ENCODE measurements around the gene ZFP42. TPM values are rescaled to one million over a fixed set of nuclear protein-coding genes. Genes with fewer than 3 reads are reported as not detected.

Gene ZFP42
- total RNA-seq = 8.8 and 9.1 TPM in 2 replicates

- Histone ChIP-seq H3K4me3 (ENCODE audit: low read depth, low read length) (peak within 1 kb of the TSS; percentile 24), H3K36me3 (ENCODE audit: control insufficient read depth, insufficient read depth, low read length) (no peaks in the 10 kb centered on the region), H3K27me3 (ENCODE audit: control insufficient read depth, insufficient read depth, low read length) (no peaks in the 10 kb centered on the region)
- no peak for DNase-seq (ENCODE audit: low read depth)
- TF ChIP-seq, protein P1, sequence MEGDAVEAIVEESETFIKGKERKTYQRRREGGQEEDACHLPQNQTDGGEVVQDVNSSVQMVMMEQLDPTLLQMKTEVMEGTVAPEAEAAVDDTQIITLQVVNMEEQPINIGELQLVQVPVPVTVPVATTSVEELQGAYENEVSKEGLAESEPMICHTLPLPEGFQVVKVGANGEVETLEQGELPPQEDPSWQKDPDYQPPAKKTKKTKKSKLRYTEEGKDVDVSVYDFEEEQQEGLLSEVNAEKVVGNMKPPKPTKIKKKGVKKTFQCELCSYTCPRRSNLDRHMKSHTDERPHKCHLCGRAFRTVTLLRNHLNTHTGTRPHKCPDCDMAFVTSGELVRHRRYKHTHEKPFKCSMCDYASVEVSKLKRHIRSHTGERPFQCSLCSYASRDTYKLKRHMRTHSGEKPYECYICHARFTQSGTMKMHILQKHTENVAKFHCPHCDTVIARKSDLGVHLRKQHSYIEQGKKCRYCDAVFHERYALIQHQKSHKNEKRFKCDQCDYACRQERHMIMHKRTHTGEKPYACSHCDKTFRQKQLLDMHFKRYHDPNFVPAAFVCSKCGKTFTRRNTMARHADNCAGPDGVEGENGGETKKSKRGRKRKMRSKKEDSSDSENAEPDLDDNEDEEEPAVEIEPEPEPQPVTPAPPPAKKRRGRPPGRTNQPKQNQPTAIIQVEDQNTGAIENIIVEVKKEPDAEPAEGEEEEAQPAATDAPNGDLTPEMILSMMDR (IDR thresholded peaks at IDR 0.05; ENCODE audit: insufficient read depth, low read length, poor library complexity, severe bottlenecking) = no peak
These were observed at the start of gene ZFP42 for GRCh38 chr4:187995322-187996207. ZFP42 (plus strand) TSS chr4:187995771; CDS start chr4:188002808, 7,037 bp downstream.

DNA sequence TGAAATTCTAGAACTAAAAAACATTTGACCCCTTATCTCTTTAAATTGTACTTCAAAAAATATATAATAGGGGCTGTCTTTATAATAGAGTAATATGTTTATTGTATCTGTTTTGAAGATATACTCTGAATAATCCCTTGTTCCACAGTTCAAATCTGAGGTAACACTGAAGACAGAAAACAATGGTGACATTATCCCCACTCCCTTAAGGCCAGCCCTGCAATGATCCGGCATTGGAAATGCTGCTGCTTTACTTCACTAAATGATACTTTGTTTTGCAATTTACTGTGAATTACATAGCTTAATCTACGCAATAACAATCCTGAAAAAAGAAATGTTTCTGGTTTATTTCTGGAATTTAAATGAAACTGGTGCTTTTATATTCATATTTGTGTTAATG is 34.4 kb upstream of the ZFP42 start:
- no peaks in the 10 kb centered on the region for H3K27me3 ChIP-seq (ENCODE audit: control insufficient read depth, insufficient read depth, low read length)
- DNase-seq (ENCODE audit: low read depth) = no peak
- TF ChIP-seq, protein P1 (IDR thresholded peaks at IDR 0.05; ENCODE audit: insufficient read depth, low read length, poor library complexity, severe bottlenecking) = no peak

DNA sequence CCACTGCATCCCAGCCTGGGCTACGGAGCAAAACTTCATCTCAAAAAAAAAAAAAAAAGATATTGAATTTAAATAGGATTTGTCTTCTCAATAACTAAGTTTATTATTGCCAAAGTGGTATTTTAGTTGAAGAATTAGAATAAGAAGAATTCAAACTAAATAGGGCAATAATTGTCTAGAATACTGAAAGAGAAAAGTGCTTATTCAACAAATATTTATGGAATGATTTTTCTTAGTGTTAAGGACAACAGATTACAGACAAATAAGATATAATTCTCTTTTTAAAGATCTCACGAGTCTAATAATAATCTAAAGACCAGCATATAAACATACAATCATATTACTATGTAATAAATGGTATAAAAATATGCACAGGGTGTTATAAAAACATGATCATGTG is 33.6 kb upstream of the ZFP42 start:
- Histone ChIP-seq H3K36me3 (ENCODE audit: control insufficient read depth, insufficient read depth, low read length) (no peaks in the 10 kb centered on the region), H3K27me3 (ENCODE audit: control insufficient read depth, insufficient read depth, low read length) (no peaks in the 10 kb centered on the region), H3K4me3 (ENCODE audit: low read depth, low read length) (no peak overlapping the region)
- TF ChIP-seq, protein P1 (IDR thresholded peaks at IDR 0.05; ENCODE audit: insufficient read depth, low read length, poor library complexity, severe bottlenecking) = no peak
- DNase-seq (ENCODE audit: low read depth) = no peak

More for the DNA sequence above, 34.4 kb upstream of the ZFP42 start:
- no peaks in the 10 kb centered on the region for H3K36me3 ChIP-seq (ENCODE audit: control insufficient read depth, insufficient read depth, low read length)
- no peak overlapping the region for H3K4me3 ChIP-seq (ENCODE audit: low read depth, low read length)

DNA sequence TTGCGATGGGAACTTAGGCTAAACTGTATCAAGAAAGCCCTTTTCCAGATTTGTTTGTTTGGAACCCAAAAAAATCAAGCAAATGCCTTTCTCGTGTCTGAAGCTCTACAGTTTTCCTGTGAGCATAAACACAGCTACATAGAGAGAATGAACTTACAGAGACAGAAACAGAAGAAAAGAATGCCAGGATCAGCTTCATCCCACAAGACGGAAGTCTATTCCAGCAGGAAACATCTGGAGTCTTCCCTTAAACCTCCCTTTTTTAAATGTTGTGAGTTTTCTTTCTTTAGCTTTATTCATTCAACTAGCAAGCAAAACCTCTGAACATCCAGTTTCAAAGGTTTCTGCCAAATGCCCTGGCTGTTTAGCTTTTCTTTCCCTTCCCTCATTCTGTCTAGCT is 32.6 kb upstream of the ZFP42 start:
- TF ChIP-seq, protein P1 (IDR thresholded peaks at IDR 0.05; ENCODE audit: insufficient read depth, low read length, poor library complexity, severe bottlenecking) = no peak
- Histone ChIP-seq H3K4me3 (ENCODE audit: low read depth, low read length) (no peak overlapping the region), H3K27me3 (ENCODE audit: control insufficient read depth, insufficient read depth, low read length) (no peaks in the 10 kb centered on the region), H3K36me3 (ENCODE audit: control insufficient read depth, insufficient read depth, low read length) (no peaks in the 10 kb centered on the region)
- DNase-seq (ENCODE audit: low read depth) = no peak

DNA sequence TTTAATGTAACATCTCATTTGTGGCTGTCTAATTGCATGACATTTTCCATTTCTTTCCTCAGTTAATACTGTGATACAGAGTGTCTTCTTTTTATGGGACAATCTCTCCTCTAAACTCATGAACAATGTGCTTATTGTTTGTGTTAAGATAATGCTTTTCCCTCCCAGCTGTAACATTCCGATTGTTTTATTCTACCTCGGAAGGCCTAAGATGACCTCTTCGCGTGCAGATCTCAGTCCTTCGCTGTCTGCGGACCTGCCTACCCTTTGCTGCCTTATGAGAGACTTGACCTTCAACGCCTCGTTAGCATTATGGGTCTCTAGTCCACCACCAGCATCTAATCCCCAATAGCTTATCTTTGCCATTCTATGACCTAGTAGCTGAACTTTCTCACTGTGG is 29.8 kb upstream of the ZFP42 start:
- H3K36me3 ChIP-seq (ENCODE audit: control insufficient read depth, insufficient read depth, low read length) = no peaks in the 10 kb centered on the region
- TF ChIP-seq, protein P1 (IDR thresholded peaks at IDR 0.05; ENCODE audit: insufficient read depth, low read length, poor library complexity, severe bottlenecking) = no peak
- DNase-seq (ENCODE audit: low read depth) = no peak
- no peak overlapping the region for H3K4me3 ChIP-seq (ENCODE audit: low read depth, low read length)
- H3K27me3 ChIP-seq (ENCODE audit: control insufficient read depth, insufficient read depth, low read length) = no peaks in the 10 kb centered on the region

All from kidney epithelial cell (primary cell).